Ishikawa (cell line): Measurements from ENCODE around the gene ZNF687.

Experiments
- CREB1 ChIP-seq: IDR thresholded peaks from 2 replicates; pipeline ENCODE4 v1.6.1; 2012; ENCODE audit warnings: low read depth
- EGR1 ChIP-seq: IDR thresholded peaks from 2 replicates; pipeline ENCODE4 v1.6.1; 2012
- EP300 ChIP-seq: IDR thresholded peaks from 2 replicates; pipeline ENCODE4 v1.6.1; 2012; ENCODE audit warnings: borderline replicate concordance
- FOXM1 ChIP-seq: IDR thresholded peaks from 2 replicates; pipeline ENCODE4 v1.6.1; 2012; ENCODE audit warnings: low read depth, borderline replicate concordance
- NFIC ChIP-seq: IDR thresholded peaks from 2 replicates; pipeline ENCODE4 v1.6.1; 2012
- TAF1 ChIP-seq: IDR thresholded peaks from 2 replicates; pipeline ENCODE4 v1.6.1; 2012; ENCODE audit warnings: low read depth, mild to moderate bottlenecking
- TEAD4 ChIP-seq: IDR thresholded peaks from 2 replicates; pipeline ENCODE4 v1.6.1; 2012
- YY1 ChIP-seq: IDR thresholded peaks from 2 replicates; pipeline ENCODE4 v1.6.1; 2012; ENCODE audit warnings: low read depth
- TF ChIP-seq, protein P1 (sequence below): IDR thresholded peaks from 2 replicates; pipeline ENCODE4 v1.6.1; 2012; ENCODE audit warnings: low read depth, mild to moderate bottlenecking
- TF ChIP-seq, protein P2 (sequence below): IDR thresholded peaks from 2 replicates; pipeline ENCODE4 v1.6.1; 2012

DNA sequence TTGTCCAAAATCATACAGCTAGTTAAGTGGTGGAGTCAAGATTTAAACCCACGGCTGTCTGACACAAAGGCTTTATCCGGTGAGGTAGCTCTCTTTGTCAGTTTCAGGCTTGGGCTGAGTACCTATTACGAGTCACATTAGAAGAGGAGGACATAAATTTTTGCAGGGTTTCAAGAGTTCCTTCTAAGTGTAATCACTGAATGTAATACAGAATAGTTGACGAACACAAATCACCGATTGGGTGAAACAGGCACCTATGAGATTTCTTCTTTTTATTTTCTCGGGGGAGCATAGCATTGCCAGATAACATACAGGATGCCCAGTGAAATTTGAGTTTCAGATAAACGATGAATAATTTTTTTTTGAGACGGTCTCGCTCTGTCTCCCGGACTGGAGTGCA is 26.7 kb upstream of the ZNF687 start:
- TF ChIP-seq TAF1 (no peak), YY1 (no peak), EGR1 (no peak), FOXM1 (no peak), TEAD4 (no peak), EP300 (no peak), NFIC (no peak), CREB1 (no peak)
- TF ChIP-seq, protein P1, sequence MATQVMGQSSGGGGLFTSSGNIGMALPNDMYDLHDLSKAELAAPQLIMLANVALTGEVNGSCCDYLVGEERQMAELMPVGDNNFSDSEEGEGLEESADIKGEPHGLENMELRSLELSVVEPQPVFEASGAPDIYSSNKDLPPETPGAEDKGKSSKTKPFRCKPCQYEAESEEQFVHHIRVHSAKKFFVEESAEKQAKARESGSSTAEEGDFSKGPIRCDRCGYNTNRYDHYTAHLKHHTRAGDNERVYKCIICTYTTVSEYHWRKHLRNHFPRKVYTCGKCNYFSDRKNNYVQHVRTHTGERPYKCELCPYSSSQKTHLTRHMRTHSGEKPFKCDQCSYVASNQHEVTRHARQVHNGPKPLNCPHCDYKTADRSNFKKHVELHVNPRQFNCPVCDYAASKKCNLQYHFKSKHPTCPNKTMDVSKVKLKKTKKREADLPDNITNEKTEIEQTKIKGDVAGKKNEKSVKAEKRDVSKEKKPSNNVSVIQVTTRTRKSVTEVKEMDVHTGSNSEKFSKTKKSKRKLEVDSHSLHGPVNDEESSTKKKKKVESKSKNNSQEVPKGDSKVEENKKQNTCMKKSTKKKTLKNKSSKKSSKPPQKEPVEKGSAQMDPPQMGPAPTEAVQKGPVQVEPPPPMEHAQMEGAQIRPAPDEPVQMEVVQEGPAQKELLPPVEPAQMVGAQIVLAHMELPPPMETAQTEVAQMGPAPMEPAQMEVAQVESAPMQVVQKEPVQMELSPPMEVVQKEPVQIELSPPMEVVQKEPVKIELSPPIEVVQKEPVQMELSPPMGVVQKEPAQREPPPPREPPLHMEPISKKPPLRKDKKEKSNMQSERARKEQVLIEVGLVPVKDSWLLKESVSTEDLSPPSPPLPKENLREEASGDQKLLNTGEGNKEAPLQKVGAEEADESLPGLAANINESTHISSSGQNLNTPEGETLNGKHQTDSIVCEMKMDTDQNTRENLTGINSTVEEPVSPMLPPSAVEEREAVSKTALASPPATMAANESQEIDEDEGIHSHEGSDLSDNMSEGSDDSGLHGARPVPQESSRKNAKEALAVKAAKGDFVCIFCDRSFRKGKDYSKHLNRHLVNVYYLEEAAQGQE = no peak
- TF ChIP-seq, protein P2, sequence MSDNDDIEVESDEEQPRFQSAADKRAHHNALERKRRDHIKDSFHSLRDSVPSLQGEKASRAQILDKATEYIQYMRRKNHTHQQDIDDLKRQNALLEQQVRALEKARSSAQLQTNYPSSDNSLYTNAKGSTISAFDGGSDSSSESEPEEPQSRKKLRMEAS = no peak
